HG02642 (cell line): ENCODE data around the gene ZNF101.
"Not testable (repeated sequence)": the region's sequence is repeated elsewhere in the genome, so short reads cannot be mapped to it uniquely, and the experiment has no call there.

Source experiments
- ATAC-seq: cut with Tn5 transposase; IDR thresholded peaks from one replicate; pipeline ENCODE4 v1.9.1; 2021; ENCODE audit warnings: mild to moderate bottlenecking; ENCODE audit not compliant: unreplicated experiment, poor library complexity

Gene ZNF101

GRCh38 chr19:19659646-19660245, 8.9 kb upstream of the ZNF101 start:
- no peak for ATAC-seq

GRCh38 chr19:19661141-19661674, 7.4 kb upstream of the ZNF101 start:
- no peak for ATAC-seq

- no peak for ATAC-seq
Measured at GRCh38 chr19:19661675-19662251, 6.9 kb upstream of the ZNF101 start.

GRCh38 chr19:19662344-19662743, 6.3 kb upstream of the ZNF101 start:
- ATAC-seq = no peak

- ATAC-seq = no peak
Measured at GRCh38 chr19:19662871-19663255, 5.8 kb upstream of the ZNF101 start.

GRCh38 chr19:19663256-19664120, 5.2 kb upstream of the ZNF101 start, which contains the start of gene ATP13A1:
ATP13A1 (minus strand) TSS chr19:19663676; CDS start chr19:19663666, 10 bp downstream.
- ATAC-seq = peak; percentile 78

- ATAC-seq = not testable (repeated sequence)
Measured at GRCh38 chr19:19665420-19665948, 3.2 kb upstream of the ZNF101 start.

- no peak for ATAC-seq
Measured at GRCh38 chr19:19670070-19670551, 1.5 kb downstream of the ZNF101 start.

- no peak for ATAC-seq
Measured at GRCh38 chr19:19672816-19673215, 4.2 kb downstream of the ZNF101 start.

- ATAC-seq = no peak
Measured at GRCh38 chr19:19674315-19674714, 5.7 kb downstream of the ZNF101 start.

- ATAC-seq = no peak
Measured at GRCh38 chr19:19677579-19677978, 8.9 kb downstream of the ZNF101 start.

GRCh38 chr19:19679176-19680073, 10.8 kb downstream of the ZNF101 start:
- ATAC-seq = no peak

- ATAC-seq = not testable (repeated sequence)
Measured at GRCh38 chr19:19686119-19686518, 17.5 kb downstream of the ZNF101 start.

- ATAC-seq = no peak
Measured at GRCh38 chr19:19686580-19686979, 17.9 kb downstream of the ZNF101 start.

- ATAC-seq = no peak
Measured at GRCh38 chr19:19687090-19687489, 18.5 kb downstream of the ZNF101 start.

- not testable (repeated sequence) for ATAC-seq
Measured at GRCh38 chr19:19689023-19689422, 20.4 kb downstream of the ZNF101 start.

- no peak for ATAC-seq
Measured at GRCh38 chr19:19691683-19692082, 23.0 kb downstream of the ZNF101 start.

- no peak for ATAC-seq
Measured at GRCh38 chr19:19696386-19696785, 27.7 kb downstream of the ZNF101 start.

- ATAC-seq = no peak
Measured at GRCh38 chr19:19697589-19697988, 28.9 kb downstream of the ZNF101 start.

GRCh38 chr19:19700493-19700892, 31.9 kb downstream of the ZNF101 start:
- not testable (repeated sequence) for ATAC-seq
